ENCODE measurements around the gene CACNA1F.

The CACNA1F gene

GRCh38 chrX:49250066-49250465 lies 16.9 kb upstream of the CACNA1F start:
- H3K27me3 Mint-ChIP-seq (ENCODE audit: low read depth): no peaks in the 10 kb centered on the region
- no peak overlapping the region for H3K4me3 Mint-ChIP-seq
- H3K27ac Mint-ChIP-seq: no peak overlapping the region
- peaks cover 5% of the 10 kb centered on the region for H3K4me1 Mint-ChIP-seq (ENCODE audit: low read depth)
- no peak for DNase-seq (ENCODE audit: low spot score)
- H3K9me3 Mint-ChIP-seq: no peaks in the 10 kb centered on the region
- peaks cover 27% of the 10 kb centered on the region for H3K36me3 Mint-ChIP-seq (ENCODE audit: low read depth)

- Mint-ChIP-seq H3K9me3 (no peaks in the 10 kb centered on the region), H3K4me3 (no peak overlapping the region), H3K4me1 (ENCODE audit: low read depth) (peaks cover 5% of the 10 kb centered on the region)
Measured at GRCh38 chrX:49249616-49250015, 16.5 kb upstream of the CACNA1F start.

GRCh38 chrX:49249071-49249470 lies 15.9 kb upstream of the CACNA1F start:
- DNase-seq (ENCODE audit: low spot score): no peak
- no peaks in the 10 kb centered on the region for H3K27me3 Mint-ChIP-seq (ENCODE audit: low read depth)
- no peaks in the 10 kb centered on the region for H3K9me3 Mint-ChIP-seq
- peaks cover 35% of the 10 kb centered on the region for H3K36me3 Mint-ChIP-seq (ENCODE audit: low read depth)
- peaks cover 5% of the 10 kb centered on the region for H3K4me1 Mint-ChIP-seq (ENCODE audit: low read depth)
- H3K4me3 Mint-ChIP-seq: no peak overlapping the region
- H3K27ac Mint-ChIP-seq: no peak overlapping the region

More at GRCh38 chrX:49249616-49250015, 16.5 kb upstream of the CACNA1F start:
- H3K36me3 Mint-ChIP-seq (ENCODE audit: low read depth): peaks cover 31% of the 10 kb centered on the region
- no peak for DNase-seq (ENCODE audit: low spot score)
- H3K27me3 Mint-ChIP-seq (ENCODE audit: low read depth): no peaks in the 10 kb centered on the region
- H3K27ac Mint-ChIP-seq: no peak overlapping the region

- Mint-ChIP-seq H3K4me3 (no peak overlapping the region), H3K36me3 (ENCODE audit: low read depth) (peaks cover 39% of the 10 kb centered on the region), H3K27ac (no peak overlapping the region), H3K27me3 (ENCODE audit: low read depth) (no peaks in the 10 kb centered on the region), H3K4me1 (ENCODE audit: low read depth) (peaks cover 5% of the 10 kb centered on the region), H3K9me3 (no peaks in the 10 kb centered on the region)
- no peak for DNase-seq (ENCODE audit: low spot score)
Measured at GRCh38 chrX:49247916-49248811, 15.0 kb upstream of the CACNA1F start.

GRCh38 chrX:49247346-49247745 lies 14.2 kb upstream of the CACNA1F start:
- DNase-seq (ENCODE audit: low spot score): no peak
- Mint-ChIP-seq H3K27ac (no peak overlapping the region), H3K27me3 (ENCODE audit: low read depth) (no peaks in the 10 kb centered on the region), H3K36me3 (ENCODE audit: low read depth) (peaks cover 35% of the 10 kb centered on the region), H3K9me3 (no peaks in the 10 kb centered on the region), H3K4me1 (ENCODE audit: low read depth) (peaks cover 4% of the 10 kb centered on the region), H3K4me3 (no peak overlapping the region)

- no peak for DNase-seq (ENCODE audit: low spot score)
- no peak overlapping the region for H3K4me3 Mint-ChIP-seq
- peak overlapping the region; percentile 52 for H3K27ac Mint-ChIP-seq
- H3K9me3 Mint-ChIP-seq: no peaks in the 10 kb centered on the region
- H3K27me3 Mint-ChIP-seq (ENCODE audit: low read depth): no peaks in the 10 kb centered on the region
- H3K4me1 Mint-ChIP-seq (ENCODE audit: low read depth): peaks cover 2% of the 10 kb centered on the region
- H3K36me3 Mint-ChIP-seq (ENCODE audit: low read depth): peaks cover 30% of the 10 kb centered on the region
Measured at GRCh38 chrX:49246541-49246940, 13.4 kb upstream of the CACNA1F start.

- peaks cover 29% of the 10 kb centered on the region for H3K36me3 Mint-ChIP-seq (ENCODE audit: low read depth)
- no peak for DNase-seq (ENCODE audit: low spot score)
- H3K27me3 Mint-ChIP-seq (ENCODE audit: low read depth): no peaks in the 10 kb centered on the region
- no peak overlapping the region for H3K4me3 Mint-ChIP-seq
- H3K4me1 Mint-ChIP-seq (ENCODE audit: low read depth): peaks cover 3% of the 10 kb centered on the region
- no peaks in the 10 kb centered on the region for H3K9me3 Mint-ChIP-seq
- H3K27ac Mint-ChIP-seq: peak overlapping the region; percentile 44
Measured at GRCh38 chrX:49244207-49244606, 11.1 kb upstream of the CACNA1F start.

GRCh38 chrX:49243166-49243565 lies 10.0 kb upstream of the CACNA1F start:
- no peaks in the 10 kb centered on the region for H3K27me3 Mint-ChIP-seq (ENCODE audit: low read depth)
- no peak overlapping the region for H3K27ac Mint-ChIP-seq
- H3K9me3 Mint-ChIP-seq: no peaks in the 10 kb centered on the region
- H3K36me3 Mint-ChIP-seq (ENCODE audit: low read depth): peaks cover 25% of the 10 kb centered on the region
- no peak overlapping the region for H3K4me3 Mint-ChIP-seq
- H3K4me1 Mint-ChIP-seq (ENCODE audit: low read depth): peaks cover 3% of the 10 kb centered on the region
- DNase-seq (ENCODE audit: low spot score): no peak

GRCh38 chrX:49242545-49243066 lies 9.5 kb upstream of the CACNA1F start:
- Mint-ChIP-seq H3K27ac (no peak overlapping the region), H3K9me3 (no peaks in the 10 kb centered on the region), H3K27me3 (ENCODE audit: low read depth) (no peaks in the 10 kb centered on the region), H3K4me1 (ENCODE audit: low read depth) (peaks cover 3% of the 10 kb centered on the region), H3K4me3 (no peak overlapping the region), H3K36me3 (ENCODE audit: low read depth) (peaks cover 25% of the 10 kb centered on the region)
- no peak for DNase-seq (ENCODE audit: low spot score)

GRCh38 chrX:49238735-49239134 lies 5.6 kb upstream of the CACNA1F start:
- H3K27me3 Mint-ChIP-seq (ENCODE audit: low read depth): no peaks in the 10 kb centered on the region
- H3K9me3 Mint-ChIP-seq: no peaks in the 10 kb centered on the region
- DNase-seq (ENCODE audit: low spot score): no peak
- H3K4me1 Mint-ChIP-seq (ENCODE audit: low read depth): peaks cover 14% of the 10 kb centered on the region
- H3K4me3 Mint-ChIP-seq: no peak overlapping the region
- peaks cover 15% of the 10 kb centered on the region for H3K36me3 Mint-ChIP-seq (ENCODE audit: low read depth)
- no peak overlapping the region for H3K27ac Mint-ChIP-seq

- H3K4me1 Mint-ChIP-seq (ENCODE audit: low read depth): peaks cover 17% of the 10 kb centered on the region
- no peaks in the 10 kb centered on the region for H3K27me3 Mint-ChIP-seq (ENCODE audit: low read depth)
Measured at GRCh38 chrX:49237060-49237459, 3.9 kb upstream of the CACNA1F start.

GRCh38 chrX:49233887-49234555 lies 881 bp upstream of the CACNA1F start:
- no peak overlapping the region for H3K27ac Mint-ChIP-seq

More at GRCh38 chrX:49237060-49237459, 3.9 kb upstream of the CACNA1F start:
- Mint-ChIP-seq H3K27ac (peak overlapping the region; percentile 82), H3K36me3 (ENCODE audit: low read depth) (peaks cover 12% of the 10 kb centered on the region), H3K9me3 (no peaks in the 10 kb centered on the region), H3K4me3 (peak overlapping the region; percentile 93)
- DNase-seq (ENCODE audit: low spot score): no peak

GRCh38 chrX:49232525-49232924 lies 615 bp downstream of the CACNA1F start:
- Mint-ChIP-seq H3K27ac (no peak overlapping the region), H3K36me3 (ENCODE audit: low read depth) (peaks cover 6% of the 10 kb centered on the region), H3K4me1 (ENCODE audit: low read depth) (peaks cover 22% of the 10 kb centered on the region), H3K9me3 (no peaks in the 10 kb centered on the region), H3K27me3 (ENCODE audit: low read depth) (no peaks in the 10 kb centered on the region), H3K4me3 (no peak overlapping the region)
- no peak for DNase-seq (ENCODE audit: low spot score)

More at GRCh38 chrX:49233887-49234555, 881 bp upstream of the CACNA1F start:
- no peaks in the 10 kb centered on the region for H3K27me3 Mint-ChIP-seq (ENCODE audit: low read depth)
- H3K4me3 Mint-ChIP-seq: no peak overlapping the region
- H3K4me1 Mint-ChIP-seq (ENCODE audit: low read depth): peaks cover 22% of the 10 kb centered on the region
- no peaks in the 10 kb centered on the region for H3K9me3 Mint-ChIP-seq
- no peak for DNase-seq (ENCODE audit: low spot score)
- H3K36me3 Mint-ChIP-seq (ENCODE audit: low read depth): peaks cover 6% of the 10 kb centered on the region
